ENCODE measurements around the gene SNRNP25. TPM values are rescaled to one million over a fixed set of nuclear protein-coding genes. Genes with fewer than 3 reads are reported as not detected.

The SNRNP25 gene
- total RNA-seq, 1 donor from 2014 or later, result 9.0 TPM

GRCh38 chr16:59440-60059 is 5.9 kb downstream of the SNRNP25 start:
- DNase-seq (ENCODE audit: low read depth) (no peak), FAIRE-seq (no peak)
- no peaks in the 10 kb centered on the region for H3K27me3 ChIP-seq (ENCODE audit: control insufficient read depth, insufficient read depth, low read length)
- no peak overlapping the region for H3K4me3 ChIP-seq (ENCODE audit: low read depth, low read length)
- no peak for TF ChIP-seq CTCF (IDR thresholded peaks at IDR 0.05; ENCODE audit: insufficient read depth, low read length, severe bottlenecking)
- peaks cover 63% of the 10 kb centered on the region for H3K36me3 ChIP-seq (ENCODE audit: control insufficient read depth, insufficient read depth, low read length)

- H3K27me3 ChIP-seq (ENCODE audit: control insufficient read depth, insufficient read depth, low read length), result no peaks in the 10 kb centered on the region
- TF ChIP-seq CTCF (IDR thresholded peaks at IDR 0.05; ENCODE audit: insufficient read depth, low read length, severe bottlenecking), result no peak
- peaks cover 67% of the 10 kb centered on the region for H3K36me3 ChIP-seq (ENCODE audit: control insufficient read depth, insufficient read depth, low read length)
- FAIRE-seq (no peak), DNase-seq (ENCODE audit: low read depth) (no peak)
- H3K4me3 ChIP-seq (ENCODE audit: low read depth, low read length), result no peak overlapping the region
Measured at GRCh38 chr16:60166-60565, 6.5 kb downstream of the SNRNP25 start.

DNA sequence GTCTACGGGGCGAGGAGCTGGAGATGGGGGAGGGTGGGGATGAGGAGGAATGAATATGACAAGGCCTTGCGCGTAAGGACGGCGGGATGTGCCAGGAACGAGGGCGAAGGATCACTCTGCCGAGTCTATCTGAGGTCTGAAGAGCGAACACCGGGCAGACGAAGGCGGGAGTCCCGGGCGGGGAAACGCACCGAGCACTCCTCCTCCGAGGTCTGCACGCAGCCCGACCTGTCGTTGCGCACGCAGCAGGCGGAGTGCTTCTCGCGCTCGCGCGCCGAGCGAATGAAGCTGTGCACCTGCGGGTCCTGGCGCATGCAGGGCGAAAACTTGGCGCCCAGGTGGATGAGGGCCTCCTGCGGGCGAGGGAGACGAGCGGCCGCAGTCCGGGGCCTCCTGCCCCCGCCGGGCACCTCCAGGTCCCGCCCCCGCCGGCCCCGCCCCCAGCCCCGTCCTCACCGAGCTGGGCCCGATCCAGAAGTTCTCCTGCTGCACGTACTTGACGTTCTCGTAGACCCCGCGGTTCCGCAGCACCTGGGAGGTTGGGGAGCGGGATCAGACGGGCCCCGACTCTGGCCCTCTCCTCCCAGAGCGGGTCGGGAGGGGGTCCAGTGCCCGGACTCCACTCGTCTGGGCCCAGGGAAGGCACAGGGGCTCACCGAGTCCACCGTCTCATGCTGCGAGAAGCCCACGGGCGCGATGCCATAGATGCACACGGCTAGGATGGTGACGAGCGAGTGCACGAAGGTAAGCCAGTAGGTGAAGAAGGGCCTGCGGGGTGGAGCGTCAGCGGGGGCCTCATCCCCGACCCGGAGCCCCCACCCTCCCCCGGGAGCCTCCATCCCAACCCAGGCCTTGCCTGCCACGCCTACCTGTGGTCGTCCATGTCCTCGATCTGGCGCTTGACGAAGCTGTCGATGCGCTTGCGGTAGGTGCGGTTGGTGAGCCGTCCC is 7.6 kb downstream of the SNRNP25 start:
- H3K27me3 ChIP-seq (ENCODE audit: control insufficient read depth, insufficient read depth, low read length), result no peaks in the 10 kb centered on the region
- no peak for TF ChIP-seq CTCF (IDR thresholded peaks at IDR 0.05; ENCODE audit: insufficient read depth, low read length, severe bottlenecking)
- H3K36me3 ChIP-seq (ENCODE audit: control insufficient read depth, insufficient read depth, low read length), result peaks cover 62% of the 10 kb centered on the region
- H3K4me3 ChIP-seq (ENCODE audit: low read depth, low read length), result no peak overlapping the region
- no peak for FAIRE-seq
- no peak for DNase-seq (ENCODE audit: low read depth)

- H3K27me3 ChIP-seq (ENCODE audit: control insufficient read depth, insufficient read depth, low read length), result no peaks in the 10 kb centered on the region
- peaks cover 62% of the 10 kb centered on the region for H3K36me3 ChIP-seq (ENCODE audit: control insufficient read depth, insufficient read depth, low read length)
- TF ChIP-seq CTCF (IDR thresholded peaks at IDR 0.05; ENCODE audit: insufficient read depth, low read length, severe bottlenecking), result no peak
- H3K4me3 ChIP-seq (ENCODE audit: low read depth, low read length), result no peak overlapping the region
- no peak for DNase-seq (ENCODE audit: low read depth)
- FAIRE-seq, result no peak
Measured at GRCh38 chr16:61879-62281, 8.3 kb downstream of the SNRNP25 start.

GRCh38 chr16:62283-62967 is 8.8 kb downstream of the SNRNP25 start:
- H3K4me3 ChIP-seq (ENCODE audit: low read depth, low read length), result no peak overlapping the region
- no peaks in the 10 kb centered on the region for H3K27me3 ChIP-seq (ENCODE audit: control insufficient read depth, insufficient read depth, low read length)
- FAIRE-seq (no peak), DNase-seq (ENCODE audit: low read depth) (no peak)
- H3K36me3 ChIP-seq (ENCODE audit: control insufficient read depth, insufficient read depth, low read length), result peaks cover 59% of the 10 kb centered on the region
- TF ChIP-seq CTCF (IDR thresholded peaks at IDR 0.05; ENCODE audit: insufficient read depth, low read length, severe bottlenecking), result no peak

Measured in bronchial epithelial cell (primary cell).